ENCODE results near the gene SST. TPM values are rescaled to one million over a fixed set of nuclear protein-coding genes. Genes with fewer than 3 reads are reported as not detected.

SST gene
- total and polyA plus RNA-seq, 2 of the 8 experiments (the other 6 are each of a cell fraction or from before 2014, with no cell fraction given): 0.50 TPM; not detected in 1

GRCh38 chr3:187705164-187705563, 35.0 kb upstream of the SST start:
- TF ChIP-seq SUZ12 (IDR thresholded peaks at IDR 0.05; ENCODE audit: low read length): no peak
- TF ChIP-seq USF2 (IDR thresholded peaks at IDR 0.05; ENCODE audit: low read length): no peak
- no peak for TF ChIP-seq FOSL1 (IDR thresholded peaks at IDR 0.05; ENCODE audit: insufficient read depth, low read depth, low read length)
- H4K8ac ChIP-seq (ENCODE audit: extremely low read depth, insufficient read depth, low read length): no peak overlapping the region

More at GRCh38 chr3:187705164-187705563, 35.0 kb upstream of the SST start:
- Histone ChIP-seq H3K23me2 (ENCODE audit: low read depth, low read length) (no peaks in the 10 kb centered on the region), H4K5ac (ENCODE audit: insufficient read length, low read depth, low read length) (no peak overlapping the region), H3K79me2 (ENCODE audit: control insufficient read depth in 1 of 2, insufficient read depth in 2 of 2, low read length in 2 of 2) (no peaks in the 10 kb centered on the region), H2BK20ac (ENCODE audit: low read length) (no peak overlapping the region), H2AK5ac (ENCODE audit: low read depth, low read length) (no peak overlapping the region), H3K36me3 (ENCODE audit: control insufficient read depth in 2 of 4, insufficient read depth in 4 of 4, low read length in 3 of 4) (no peaks in the 10 kb centered on the region), H3K4me3 (ENCODE audit: extremely low read depth in 1 of 4, insufficient read depth in 2 of 4, low read depth in 3 of 4, low read length in 4 of 4) (no peak overlapping the region), H2BK15ac (ENCODE audit: low read length) (0 out of 2 replicates have a peak overlapping the region, but pooled peaks have one; percentile 25), H2BK12ac (ENCODE audit: low read depth, low read length) (no peak overlapping the region), H3K79me1 (ENCODE audit: low read depth, low read length) (no peaks in the 10 kb centered on the region), H3K27me3 (replicated peaks in 1 of 4; ENCODE audit: control insufficient read depth in 3 of 4, extremely low read depth in 1 of 4, insufficient read depth in 3 of 4, low read length in 3 of 4) (no peaks in the 10 kb centered on the region), H3K27ac (ENCODE audit: low read depth, low read length) (no peak overlapping the region), H3K4me1 (replicated peaks in 1 of 4; ENCODE audit: control insufficient read depth in 3 of 4, insufficient read depth in 4 of 4, low read length in 3 of 4) (no peaks in the 10 kb centered on the region), H3K4ac (replicated peaks; ENCODE audit: insufficient read length, low read depth, low read length) (no peak overlapping the region), H4K91ac (replicated peaks; ENCODE audit: insufficient read length, low read length) (no peak overlapping the region), H2BK5ac (ENCODE audit: low read depth, low read length) (no peak overlapping the region), H3K18ac (ENCODE audit: extremely low read depth, low read length) (no peak overlapping the region), H3K14ac (ENCODE audit: insufficient read length) (no peak overlapping the region), H2AFZ (ENCODE audit: low read length) (no peak overlapping the region), H3K9me3 (ENCODE audit: insufficient read depth in 2 of 2, low read depth in 1 of 2, low read length in 1 of 2) (no peaks in the 10 kb centered on the region), H2BK120ac (replicated peaks; ENCODE audit: low read depth, low read length) (no peak overlapping the region), H3K56ac (replicated peaks; ENCODE audit: insufficient read length, low read depth, low read length) (no peak overlapping the region), H3K9ac (replicated peaks in 1 of 4; ENCODE audit: extremely low read depth in 1 of 4, low read depth in 3 of 4, low read length in 3 of 4) (no peak overlapping the region), H3K23ac (ENCODE audit: insufficient read length) (no peak overlapping the region), H3K4me2 (ENCODE audit: insufficient read depth in 1 of 2, low read depth in 2 of 2, low read length in 2 of 2) (no peak overlapping the region), H4K20me1 (replicated peaks in 1 of 2; ENCODE audit: control insufficient read depth in 1 of 2, insufficient read depth in 2 of 2, low read length in 2 of 2) (no peaks in the 10 kb centered on the region)
- CTCF ChIA-PET (ENCODE audit: partially characterized antibody): interaction anchor here (0.7 to 23.0 kb wide), 4 partner anchors 9 to 385 kb away, joined by 3 to 280 read pairs (median 33); no protein-coding TSS in a partner anchor
- POLR2A ChIA-PET (ENCODE audit: partially characterized antibody): interaction anchor here (0.6 to 0.7 kb wide), 2 partner anchors 8 to 80 kb away, joined by 3 to 4 read pairs; no protein-coding TSS in a partner anchor
- FAIRE-seq (no peak), DNase-seq (ENCODE audit: low read depth in 1 of 2, low spot score in 2 of 2) (no peak)
